Endodermal cell (in vitro differentiated cells): ENCODE data around the gene PXMP4. TPM values are rescaled to one million over a fixed set of nuclear protein-coding genes. Genes with fewer than 3 reads are reported as not detected.
A peak's percentile ranks its signal among the peaks of the same experiment; 100 is the strongest.

Experiments used
- DNase-seq: peaks from one replicate; pipeline ENCODE4 v3.0.0-alpha.2; 2017
- H3K27ac ChIP-seq: 2 replicates; pipeline ENCODE4 v1.5.1; 2013; ENCODE audit warnings: mild to moderate bottlenecking, low read depth, low read length, moderate library complexity
- H3K27me3 ChIP-seq: 2 replicates; pipeline ENCODE4 v1.6.1; 2013; ENCODE audit warnings: mild to moderate bottlenecking, low read length, moderate library complexity; ENCODE audit not compliant: insufficient read depth, control insufficient read depth, poor library complexity, severe bottlenecking
- H3K36me3 ChIP-seq: 2 replicates; pipeline ENCODE4 v1.7.0; 2013; ENCODE audit warnings: mild to moderate bottlenecking, low read length, moderate library complexity; ENCODE audit not compliant: control insufficient read depth, insufficient read depth
- H3K4me1 ChIP-seq: one replicate; pipeline ENCODE4 v1.7.0; 2013; ENCODE audit warnings: low read length; ENCODE audit not compliant: control insufficient read depth, insufficient read depth
- H3K4me3 ChIP-seq: 2 replicates; pipeline ENCODE4 v1.5.1; 2013; ENCODE audit warnings: mild to moderate bottlenecking, low read length, moderate library complexity
- H3K9ac ChIP-seq: 2 replicates; pipeline ENCODE4 v1.6.1; 2013; ENCODE audit warnings: mild to moderate bottlenecking, low read length, moderate library complexity; ENCODE audit not compliant: poor library complexity, severe bottlenecking; ENCODE audit errors: extremely low read depth
- H3K9me3 ChIP-seq: 2 replicates; pipeline ENCODE4 v1.6.1; 2013; ENCODE audit warnings: mild to moderate bottlenecking, low read length, moderate library complexity; ENCODE audit not compliant: control insufficient read depth
- H3K27ac Mint-ChIP-seq: 2 replicates; pipeline ENCODE4 v1.8.0; 2020; ENCODE audit warnings: mixed read lengths
- H3K27me3 Mint-ChIP-seq: 2 replicates; pipeline ENCODE4 v1.8.0; 2021; ENCODE audit warnings: mild to moderate bottlenecking, mixed read lengths; ENCODE audit not compliant: insufficient read depth
- H3K36me3 Mint-ChIP-seq: 2 replicates; pipeline ENCODE4 v1.8.0; 2020; ENCODE audit warnings: low read depth, mixed read lengths
- H3K4me1 Mint-ChIP-seq: 2 replicates; pipeline ENCODE4 v1.8.0; 2020; ENCODE audit warnings: mixed read lengths
- H3K4me3 Mint-ChIP-seq: 2 replicates; pipeline ENCODE4 v1.8.0; 2020; ENCODE audit warnings: mild to moderate bottlenecking, moderate library complexity, mixed read lengths
- H3K9me3 Mint-ChIP-seq: 2 replicates; pipeline ENCODE4 v1.8.0; 2020; ENCODE audit warnings: mild to moderate bottlenecking, mixed read lengths
- WGBS, 2 experiments: methylation state at CpG; one replicate each; pipeline versions ENCODE4 v1.1.5 to v1.1.7; 2013; ENCODE audit warnings: missing lambda C conversion rate in 2 of 2, mixed read lengths in 1 of 2; ENCODE audit not compliant: insufficient coverage in 1 of 2, insufficient read length in 1 of 2; 5-methylcytosine and 5-hydroxymethylcytosine counted together
- total RNA-seq, 2 donors: library from RNA; stranded (reverse); fragmentation: NEBNext Ultra II Directional in 1 of 2; extraction: Animal tissue kit (Norgen Biotek cat#: 25700) in 1 of 2; gene quantifications; 2 replicates in 1 of 2; 3 replicates in 1 of 2; pipeline ENCODE4 v1.2.1, GENCODE V29; 2021
- TF ChIP-seq, protein P1 (sequence below): fragments of 200-600 bp; sonication (generic); conservative IDR thresholded peaks from 2 replicates; pipeline ENCODE4 v1.5.0; 2021; ENCODE audit warnings: antibody characterized with exemption, mild to moderate bottlenecking

PXMP4 gene
- total RNA-seq, 2 donors from 2014 or later, result 1.5 to 3.8 TPM

GRCh38 chr20:33664085-33664761 is 55.9 kb downstream of the PXMP4 start:
- peak overlapping the region; percentile 75 for H3K4me3 Mint-ChIP-seq
- peaks cover 4% of the 10 kb centered on the region for H3K27me3 Mint-ChIP-seq
- peak overlapping the region; percentile 51 for H3K9ac ChIP-seq
- H3K4me3 ChIP-seq, result peak overlapping the region; percentile 86
- H3K9me3 ChIP-seq, result no peaks in the 10 kb centered on the region
- peaks cover 13% of the 10 kb centered on the region for H3K36me3 ChIP-seq
- 60 to 65% methylated on average over 2 to 9 of the region's 9 CpGs for WGBS, 2 experiments
- peaks cover 19% of the 10 kb centered on the region for H3K4me1 Mint-ChIP-seq
- H3K27ac Mint-ChIP-seq, result peak overlapping the region; percentile 68
- DNase-seq, result no peak
- H3K36me3 Mint-ChIP-seq, result peaks cover 20% of the 10 kb centered on the region
- no peaks in the 10 kb centered on the region for H3K9me3 Mint-ChIP-seq
- H3K27ac ChIP-seq, result no peak overlapping the region
- H3K4me1 ChIP-seq, result peaks cover 2% of the 10 kb centered on the region
- TF ChIP-seq, protein P1, sequence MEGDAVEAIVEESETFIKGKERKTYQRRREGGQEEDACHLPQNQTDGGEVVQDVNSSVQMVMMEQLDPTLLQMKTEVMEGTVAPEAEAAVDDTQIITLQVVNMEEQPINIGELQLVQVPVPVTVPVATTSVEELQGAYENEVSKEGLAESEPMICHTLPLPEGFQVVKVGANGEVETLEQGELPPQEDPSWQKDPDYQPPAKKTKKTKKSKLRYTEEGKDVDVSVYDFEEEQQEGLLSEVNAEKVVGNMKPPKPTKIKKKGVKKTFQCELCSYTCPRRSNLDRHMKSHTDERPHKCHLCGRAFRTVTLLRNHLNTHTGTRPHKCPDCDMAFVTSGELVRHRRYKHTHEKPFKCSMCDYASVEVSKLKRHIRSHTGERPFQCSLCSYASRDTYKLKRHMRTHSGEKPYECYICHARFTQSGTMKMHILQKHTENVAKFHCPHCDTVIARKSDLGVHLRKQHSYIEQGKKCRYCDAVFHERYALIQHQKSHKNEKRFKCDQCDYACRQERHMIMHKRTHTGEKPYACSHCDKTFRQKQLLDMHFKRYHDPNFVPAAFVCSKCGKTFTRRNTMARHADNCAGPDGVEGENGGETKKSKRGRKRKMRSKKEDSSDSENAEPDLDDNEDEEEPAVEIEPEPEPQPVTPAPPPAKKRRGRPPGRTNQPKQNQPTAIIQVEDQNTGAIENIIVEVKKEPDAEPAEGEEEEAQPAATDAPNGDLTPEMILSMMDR, result no peak
- no peaks in the 10 kb centered on the region for H3K27me3 ChIP-seq

- TF ChIP-seq, protein P1, result peak; percentile 12
- 2 to 5% methylated on average over 32 to 84 of the region's 84 CpGs for WGBS, 2 experiments
Observed at GRCh38 chr20:33663161-33664084, 56.7 kb downstream of the PXMP4 start.

DNA sequence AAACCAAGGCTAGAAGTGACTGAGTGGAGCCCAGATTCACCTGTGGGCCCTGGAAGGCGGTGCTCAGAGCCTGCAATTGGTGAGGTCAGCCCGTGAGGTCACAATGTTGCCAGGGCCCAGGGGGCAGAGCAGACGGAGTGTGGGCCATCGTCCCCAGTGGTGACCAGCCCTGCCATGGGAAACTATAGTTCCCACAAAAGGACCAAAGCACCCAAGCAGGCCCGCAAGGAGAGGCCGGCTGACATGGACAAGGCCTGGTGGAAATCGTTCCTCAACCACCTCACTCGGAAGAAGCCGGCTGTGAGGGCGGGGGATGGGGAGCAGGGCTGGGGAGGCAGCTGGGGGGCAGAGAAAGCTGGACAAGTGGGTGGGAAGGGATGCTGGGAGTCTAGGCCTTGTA is 57.9 kb downstream of the PXMP4 start, which contains the start of gene C20orf144:
Gene C20orf144 (plus strand): TSS at position 156 of the 400 bp plus-strand sequence. CDS start 19 bp downstream, at position 175.
- Histone ChIP-seq H3K36me3 (peaks cover 6% of the 10 kb centered on the region), H3K4me3 (peak within 1 kb of the TSS; percentile 86), H3K4me1 (peaks cover 3% of the 10 kb centered on the region), H3K9me3 (no peaks in the 10 kb centered on the region), H3K9ac (peak within 1 kb of the TSS; percentile 53), H3K27me3 (no peaks in the 10 kb centered on the region), H3K27ac (no peak within 1 kb of the TSS)
- H3K36me3 Mint-ChIP-seq, result peaks cover 16% of the 10 kb centered on the region
- H3K27me3 Mint-ChIP-seq, result peaks cover 2% of the 10 kb centered on the region
- 95 to 100% methylated on average over 4 to 10 of the region's 10 CpGs for WGBS, 2 experiments
- H3K27ac Mint-ChIP-seq, result peak within 1 kb of the TSS; percentile 0
- no peak for DNase-seq
- H3K9me3 Mint-ChIP-seq, result no peaks in the 10 kb centered on the region
- TF ChIP-seq, protein P1, result no peak
- H3K4me1 Mint-ChIP-seq, result peaks cover 19% of the 10 kb centered on the region
- peak within 1 kb of the TSS; percentile 75 for H3K4me3 Mint-ChIP-seq

More at GRCh38 chr20:33663161-33664084, 56.7 kb downstream of the PXMP4 start:
- peaks cover 5% of the 10 kb centered on the region for H3K36me3 ChIP-seq
- peak overlapping the region; percentile 86 for H3K4me3 ChIP-seq
- Mint-ChIP-seq H3K36me3 (peaks cover 18% of the 10 kb centered on the region), H3K4me3 (peak overlapping the region; percentile 75), H3K9me3 (no peaks in the 10 kb centered on the region), H3K27me3 (peaks cover 3% of the 10 kb centered on the region), H3K4me1 (peaks cover 19% of the 10 kb centered on the region), H3K27ac (peak overlapping the region; percentile 68)
- H3K27ac ChIP-seq, result no peak overlapping the region
- H3K27me3 ChIP-seq, result no peaks in the 10 kb centered on the region
- H3K9me3 ChIP-seq, result no peaks in the 10 kb centered on the region
- peaks cover 3% of the 10 kb centered on the region for H3K4me1 ChIP-seq
- DNase-seq, result peak; percentile 92
- H3K9ac ChIP-seq, result peak overlapping the region; percentile 53
